ENCODE measurements around the gene INTS14. TPM values are rescaled to one million over a fixed set of nuclear protein-coding genes. Genes with fewer than 3 reads are reported as not detected.

The INTS14 gene
- polyA plus RNA-seq, 1 donor = 43.0 TPM

DNA sequence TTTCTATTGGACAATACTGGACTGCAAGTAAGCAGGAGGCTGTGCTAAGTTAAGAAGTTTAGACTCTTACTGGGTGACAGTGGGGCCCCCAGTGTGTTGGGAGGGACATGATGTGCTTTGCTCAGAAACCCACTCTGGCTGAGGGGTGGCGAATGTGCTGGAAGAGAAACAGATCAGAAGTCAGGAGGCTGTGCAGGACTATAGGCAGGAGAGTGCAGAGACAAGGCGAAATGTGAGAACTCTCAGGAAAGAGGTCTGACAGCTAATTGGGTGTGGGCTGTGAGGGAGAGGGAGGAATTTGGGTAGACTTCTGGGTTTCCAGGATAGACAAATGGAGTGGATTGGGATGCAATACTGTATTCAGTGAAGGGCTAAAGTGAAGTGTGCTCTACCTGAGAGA lies 22.8 kb upstream of the INTS14 start:
- WGBS (ENCODE audit: insufficient coverage, low lambda C conversion rate) = 75% methylated on average over 1 of the region's 2 CpGs
- Histone ChIP-seq H3K4me3 (ENCODE audit: low read length) (no peak overlapping the region), H3K36me3 (ENCODE audit: control insufficient read depth, insufficient read depth, low read length) (no peaks in the 10 kb centered on the region), H3K27me3 (ENCODE audit: control insufficient read depth, insufficient read depth, low read length) (no peaks in the 10 kb centered on the region), H3K27ac (ENCODE audit: low read length) (no peak overlapping the region), H3K4me1 (ENCODE audit: control insufficient read depth, insufficient read depth, low read length) (no peaks in the 10 kb centered on the region), H3K9me3 (ENCODE audit: control insufficient read depth, low read depth, low read length) (no peaks in the 10 kb centered on the region)
- no peak for DNase-seq

- H3K27me3 ChIP-seq (ENCODE audit: control insufficient read depth, insufficient read depth, low read length) = no peaks in the 10 kb centered on the region
- H3K4me3 ChIP-seq (ENCODE audit: low read length) = no peak overlapping the region
- H3K27ac ChIP-seq (ENCODE audit: low read length) = no peak overlapping the region
- no peak for DNase-seq
- H3K9me3 ChIP-seq (ENCODE audit: control insufficient read depth, low read depth, low read length) = no peaks in the 10 kb centered on the region
- H3K4me1 ChIP-seq (ENCODE audit: control insufficient read depth, insufficient read depth, low read length) = no peaks in the 10 kb centered on the region
- H3K36me3 ChIP-seq (ENCODE audit: control insufficient read depth, insufficient read depth, low read length) = no peaks in the 10 kb centered on the region
- WGBS (ENCODE audit: insufficient coverage, low lambda C conversion rate) = no CpG with 5 or more reads among the region's 4 CpGs
These were observed 21.9 kb upstream of the INTS14 start for GRCh38 chr15:65632780-65633375.

- Histone ChIP-seq H3K9me3 (ENCODE audit: control insufficient read depth, low read depth, low read length) (no peaks in the 10 kb centered on the region), H3K4me3 (ENCODE audit: low read length) (no peak overlapping the region), H3K36me3 (ENCODE audit: control insufficient read depth, insufficient read depth, low read length) (no peaks in the 10 kb centered on the region), H3K27ac (ENCODE audit: low read length) (no peak overlapping the region), H3K4me1 (ENCODE audit: control insufficient read depth, insufficient read depth, low read length) (no peaks in the 10 kb centered on the region), H3K27me3 (ENCODE audit: control insufficient read depth, insufficient read depth, low read length) (no peaks in the 10 kb centered on the region)
- WGBS (ENCODE audit: insufficient coverage, low lambda C conversion rate) = 100% methylated on average over 1 of the region's 6 CpGs
- DNase-seq = no peak
These were observed 20.6 kb upstream of the INTS14 start for GRCh38 chr15:65631503-65631902.

- no peaks in the 10 kb centered on the region for H3K27me3 ChIP-seq (ENCODE audit: control insufficient read depth, insufficient read depth, low read length)
- H3K27ac ChIP-seq (ENCODE audit: low read length) = no peak overlapping the region
- no peak overlapping the region for H3K4me3 ChIP-seq (ENCODE audit: low read length)
- peaks cover under 1% of the 10 kb centered on the region for H3K36me3 ChIP-seq (ENCODE audit: control insufficient read depth, insufficient read depth, low read length)
- H3K9me3 ChIP-seq (ENCODE audit: control insufficient read depth, low read depth, low read length) = no peaks in the 10 kb centered on the region
- no peaks in the 10 kb centered on the region for H3K4me1 ChIP-seq (ENCODE audit: control insufficient read depth, insufficient read depth, low read length)
- no peak for DNase-seq
- WGBS (ENCODE audit: insufficient coverage, low lambda C conversion rate) = no CpG with 5 or more reads among the region's 5 CpGs
These were observed 19.8 kb upstream of the INTS14 start for GRCh38 chr15:65630760-65631159.

DNA sequence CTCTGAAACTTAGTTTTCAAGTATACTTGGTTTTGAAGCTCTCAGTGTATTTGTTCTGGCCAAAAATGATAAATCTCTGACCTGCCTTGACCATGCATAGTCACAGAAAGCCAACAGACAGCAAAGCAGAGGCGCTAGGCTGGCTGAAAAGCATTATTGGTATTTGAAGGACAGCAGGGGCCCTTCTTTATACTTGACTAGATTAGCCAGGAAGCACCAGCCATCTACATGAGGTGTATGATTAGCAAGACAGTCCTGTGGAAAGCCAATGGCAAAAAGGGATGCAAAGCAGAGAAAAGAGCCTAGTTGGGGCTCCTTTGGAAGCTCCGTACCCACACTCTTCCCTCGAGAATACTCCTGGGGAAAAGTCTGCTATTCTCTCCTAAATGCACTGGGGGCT lies 18.6 kb upstream of the INTS14 start:
- no CpG with 5 or more reads among the region's 3 CpGs for whole genome bisulfite sequencing (ENCODE audit: insufficient coverage, low lambda C conversion rate)
- Histone ChIP-seq H3K36me3 (ENCODE audit: control insufficient read depth, insufficient read depth, low read length) (peaks cover 13% of the 10 kb centered on the region), H3K9me3 (ENCODE audit: control insufficient read depth, low read depth, low read length) (no peaks in the 10 kb centered on the region), H3K4me1 (ENCODE audit: control insufficient read depth, insufficient read depth, low read length) (no peaks in the 10 kb centered on the region), H3K4me3 (ENCODE audit: low read length) (no peak overlapping the region), H3K27ac (ENCODE audit: low read length) (no peak overlapping the region), H3K27me3 (ENCODE audit: control insufficient read depth, insufficient read depth, low read length) (no peaks in the 10 kb centered on the region)
- DNase-seq = no peak

GRCh38 chr15:65626856-65627255 lies 15.9 kb upstream of the INTS14 start:
- H3K27ac ChIP-seq (ENCODE audit: low read length) = no peak overlapping the region
- H3K27me3 ChIP-seq (ENCODE audit: control insufficient read depth, insufficient read depth, low read length) = no peaks in the 10 kb centered on the region
- no peak for DNase-seq
- WGBS (ENCODE audit: insufficient coverage, low lambda C conversion rate) = 80% methylated on average over 1 of the region's 4 CpGs
- H3K4me1 ChIP-seq (ENCODE audit: control insufficient read depth, insufficient read depth, low read length) = no peaks in the 10 kb centered on the region
- no peak overlapping the region for H3K4me3 ChIP-seq (ENCODE audit: low read length)
- H3K9me3 ChIP-seq (ENCODE audit: control insufficient read depth, low read depth, low read length) = no peaks in the 10 kb centered on the region
- H3K36me3 ChIP-seq (ENCODE audit: control insufficient read depth, insufficient read depth, low read length) = peaks cover 20% of the 10 kb centered on the region

GRCh38 chr15:65623103-65623502 lies 12.2 kb upstream of the INTS14 start:
- no peaks in the 10 kb centered on the region for H3K4me1 ChIP-seq (ENCODE audit: control insufficient read depth, insufficient read depth, low read length)
- no peak for DNase-seq
- H3K36me3 ChIP-seq (ENCODE audit: control insufficient read depth, insufficient read depth, low read length) = peaks cover 20% of the 10 kb centered on the region
- H3K27me3 ChIP-seq (ENCODE audit: control insufficient read depth, insufficient read depth, low read length) = no peaks in the 10 kb centered on the region
- H3K4me3 ChIP-seq (ENCODE audit: low read length) = no peak overlapping the region
- no peak overlapping the region for H3K27ac ChIP-seq (ENCODE audit: low read length)
- no peaks in the 10 kb centered on the region for H3K9me3 ChIP-seq (ENCODE audit: control insufficient read depth, low read depth, low read length)

DNA sequence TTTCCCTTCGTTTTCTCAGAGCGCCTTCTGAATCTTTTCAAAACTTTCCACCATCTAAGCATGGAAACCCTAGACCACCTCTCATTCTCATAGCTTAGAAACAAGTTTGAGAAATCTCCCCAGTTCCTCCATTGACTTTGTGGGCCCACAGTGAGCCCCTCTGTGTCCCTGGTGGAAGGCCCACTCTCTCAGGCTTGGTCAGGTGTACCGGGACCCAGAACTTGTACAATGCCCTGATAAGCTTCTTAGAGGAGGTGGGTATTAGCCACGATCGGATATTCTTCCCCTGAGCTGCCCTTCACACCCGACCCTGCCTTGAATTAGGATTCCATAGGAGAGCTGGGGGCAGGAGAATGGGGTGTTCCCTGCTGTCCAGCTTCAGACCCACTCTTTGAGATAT lies 10.7 kb upstream of the INTS14 start, which contains the start of gene SLC24A1:
Gene SLC24A1 (plus strand): TSS at position 301 of the 400 bp plus-strand sequence. CDS start 2,143 bp downstream, outside the sequence.
- Histone ChIP-seq H3K9me3 (ENCODE audit: control insufficient read depth, low read depth, low read length) (no peaks in the 10 kb centered on the region), H3K4me1 (ENCODE audit: control insufficient read depth, insufficient read depth, low read length) (no peaks in the 10 kb centered on the region), H3K36me3 (ENCODE audit: control insufficient read depth, insufficient read depth, low read length) (peaks cover 20% of the 10 kb centered on the region), H3K4me3 (ENCODE audit: low read length) (no peak within 1 kb of the TSS), H3K27ac (ENCODE audit: low read length) (no peak within 1 kb of the TSS), H3K27me3 (ENCODE audit: control insufficient read depth, insufficient read depth, low read length) (no peaks in the 10 kb centered on the region)
- no peak for DNase-seq
- no CpG with 5 or more reads among the region's 6 CpGs for WGBS (ENCODE audit: insufficient coverage, low lambda C conversion rate)

- Histone ChIP-seq H3K9me3 (ENCODE audit: control insufficient read depth, low read depth, low read length) (no peaks in the 10 kb centered on the region), H3K4me3 (ENCODE audit: low read length) (no peak overlapping the region), H3K27me3 (ENCODE audit: control insufficient read depth, insufficient read depth, low read length) (no peaks in the 10 kb centered on the region), H3K4me1 (ENCODE audit: control insufficient read depth, insufficient read depth, low read length) (no peaks in the 10 kb centered on the region), H3K27ac (ENCODE audit: low read length) (no peak overlapping the region), H3K36me3 (ENCODE audit: control insufficient read depth, insufficient read depth, low read length) (peaks cover 19% of the 10 kb centered on the region)
- DNase-seq = no peak
- WGBS (ENCODE audit: insufficient coverage, low lambda C conversion rate) = no CpG with 5 or more reads among the region's 2 CpGs
These were observed 9.9 kb upstream of the INTS14 start for GRCh38 chr15:65620833-65621232.

DNA sequence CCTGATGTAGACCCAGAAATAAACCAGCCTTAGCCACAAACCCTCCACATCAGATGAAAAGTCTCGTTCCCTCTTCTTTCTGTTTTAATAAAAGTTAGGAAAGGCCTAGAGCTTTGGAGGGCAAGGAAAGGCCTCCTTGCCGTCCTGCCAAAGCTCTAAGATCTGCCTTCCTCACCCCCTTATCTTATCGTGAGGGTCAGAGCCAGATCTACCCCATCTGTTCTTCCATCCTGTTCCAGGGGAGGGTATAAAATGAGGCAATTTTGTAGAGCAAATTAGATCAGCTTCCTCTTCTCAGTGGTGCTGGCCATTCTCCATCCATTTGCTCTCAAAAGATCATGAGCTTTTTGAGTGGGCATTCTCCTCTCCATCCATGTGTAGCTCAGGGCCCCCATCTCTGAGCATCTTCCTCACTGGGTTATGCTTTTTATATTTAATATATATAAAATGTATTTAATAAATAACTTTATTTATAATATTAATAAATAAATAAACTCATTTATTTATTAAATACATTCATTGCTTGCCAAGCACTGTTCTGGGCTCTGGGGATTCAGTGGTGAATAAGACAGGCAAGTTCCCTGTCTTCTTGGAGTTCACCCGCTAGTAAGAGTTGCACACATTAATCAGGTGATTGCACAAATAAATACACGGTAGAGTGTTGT lies 8.8 kb upstream of the INTS14 start:
- Histone ChIP-seq H3K4me1 (ENCODE audit: control insufficient read depth, insufficient read depth, low read length) (no peaks in the 10 kb centered on the region), H3K9me3 (ENCODE audit: control insufficient read depth, low read depth, low read length) (no peaks in the 10 kb centered on the region), H3K4me3 (ENCODE audit: low read length) (no peak overlapping the region), H3K27ac (ENCODE audit: low read length) (no peak overlapping the region), H3K27me3 (ENCODE audit: control insufficient read depth, insufficient read depth, low read length) (no peaks in the 10 kb centered on the region), H3K36me3 (ENCODE audit: control insufficient read depth, insufficient read depth, low read length) (peaks cover 9% of the 10 kb centered on the region)
- no CpG with 5 or more reads among the region's 5 CpGs for WGBS (ENCODE audit: insufficient coverage, low lambda C conversion rate)
- no peak for DNase-seq

DNA sequence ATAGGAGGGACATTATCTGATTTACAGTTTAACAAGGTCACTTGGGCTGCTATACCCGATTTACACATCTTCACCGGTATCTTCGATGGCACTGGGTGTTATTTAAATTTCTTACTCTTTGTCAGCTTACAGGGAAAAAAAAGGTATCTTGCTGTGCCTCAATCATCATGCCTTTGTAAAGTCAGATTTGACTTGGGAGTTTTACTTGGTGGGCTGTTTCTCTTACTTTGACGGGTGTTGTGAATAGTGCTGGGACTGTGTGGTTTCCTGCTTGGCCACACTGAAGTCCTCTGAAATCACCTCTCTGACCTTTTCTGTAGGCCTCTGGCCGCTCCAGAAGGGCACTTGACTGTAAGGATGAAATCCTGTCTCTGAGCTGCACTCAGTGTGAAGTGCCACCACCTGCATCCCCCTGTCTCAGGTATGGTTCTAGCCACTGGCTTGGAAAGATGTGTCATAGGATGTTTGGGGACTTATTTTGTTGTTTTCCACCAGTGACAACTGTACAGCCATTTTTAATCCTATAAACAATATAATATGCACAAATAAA lies 7.7 kb upstream of the INTS14 start:
- H3K9me3 ChIP-seq (ENCODE audit: control insufficient read depth, low read depth, low read length) = no peaks in the 10 kb centered on the region

More for the DNA sequence above, 7.7 kb upstream of the INTS14 start:
- no peak overlapping the region for H3K4me3 ChIP-seq (ENCODE audit: low read length)
- WGBS (ENCODE audit: insufficient coverage, low lambda C conversion rate) = 100% methylated on average over 1 of the region's 5 CpGs
- H3K27ac ChIP-seq (ENCODE audit: low read length) = no peak overlapping the region
- no peaks in the 10 kb centered on the region for H3K36me3 ChIP-seq (ENCODE audit: control insufficient read depth, insufficient read depth, low read length)
- H3K4me1 ChIP-seq (ENCODE audit: control insufficient read depth, insufficient read depth, low read length) = no peaks in the 10 kb centered on the region
- H3K27me3 ChIP-seq (ENCODE audit: control insufficient read depth, insufficient read depth, low read length) = no peaks in the 10 kb centered on the region
- DNase-seq = no peak

Data from large intestine (tissue), 3 donors.